GM18511 (cell line): ENCODE data around the gene SSR3.

Source experiments
- ATAC-seq: cut with Tn5 transposase; IDR thresholded peaks from one replicate; pipeline ENCODE4 v1.9.1; 2021; ENCODE audit warnings: mild to moderate bottlenecking, moderate library complexity; ENCODE audit not compliant: unreplicated experiment

The SSR3 gene

GRCh38 chr3:156495816-156496215, 59.1 kb downstream of the SSR3 start:
- ATAC-seq, result no peak

DNA sequence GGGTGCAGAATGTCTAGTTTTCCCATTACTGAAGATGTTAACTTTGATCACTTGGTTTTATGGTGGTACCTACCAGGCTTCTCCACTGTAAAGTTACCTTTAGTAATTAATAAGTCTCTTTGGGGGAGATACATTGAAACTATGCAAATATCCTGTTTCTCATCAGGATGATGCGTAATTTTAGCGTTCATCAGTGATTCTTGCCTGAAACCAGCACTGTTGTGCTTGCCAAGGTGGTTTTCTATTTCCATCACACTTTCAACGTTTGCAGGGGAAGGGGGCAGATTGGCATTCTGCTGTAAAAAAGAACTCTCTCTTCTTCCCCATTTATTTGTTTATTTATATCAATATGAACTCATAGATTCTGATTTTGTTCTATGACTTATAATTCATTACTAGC, 61.0 kb downstream of the SSR3 start:
- peak; percentile 64 for ATAC-seq

DNA sequence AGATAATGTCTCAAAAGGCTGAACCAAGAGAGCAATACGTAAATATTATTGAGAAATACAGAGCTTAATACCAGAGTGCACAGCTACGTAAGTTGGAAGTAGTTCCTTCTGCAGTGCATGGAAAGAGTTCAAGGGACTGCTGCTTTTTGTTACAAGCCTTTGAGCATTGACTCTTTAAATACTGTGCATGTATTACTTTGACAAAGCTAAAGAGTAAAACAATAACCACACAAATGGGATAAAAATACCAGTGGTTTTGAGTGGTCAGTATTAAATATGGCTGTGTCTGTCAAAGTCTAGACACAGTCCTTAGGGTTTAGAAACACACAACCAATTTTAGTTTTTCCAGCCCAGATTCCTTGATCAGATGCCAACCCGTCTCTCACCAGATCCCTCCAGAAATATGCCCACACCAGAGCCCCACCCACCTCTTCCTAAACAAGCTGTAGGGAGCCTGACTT, 62.1 kb downstream of the SSR3 start:
- ATAC-seq, result no peak

DNA sequence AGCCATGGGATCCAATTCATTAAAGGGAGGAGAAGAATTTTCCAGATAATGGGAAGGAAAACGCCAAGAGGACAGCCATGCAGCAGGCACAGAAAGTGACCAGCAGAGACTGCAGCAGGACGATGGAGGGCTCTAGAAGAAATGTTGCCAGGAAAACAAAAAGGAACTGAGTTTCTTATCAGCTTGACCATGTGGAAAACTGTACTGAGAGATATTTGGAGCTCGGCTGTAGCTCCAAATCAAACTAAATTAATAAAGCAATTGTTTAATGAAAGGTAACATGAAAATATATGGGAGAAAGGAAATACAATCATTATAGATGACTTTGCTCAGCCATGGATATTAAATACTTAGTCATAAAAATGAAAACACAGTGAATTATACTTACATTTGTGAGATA, 63.7 kb downstream of the SSR3 start:
- ATAC-seq, result no peak
